Measurements from ENCODE around the gene FAM20A.

Gene FAM20A

GRCh38 chr17:68535922-68536321 is 65.2 kb downstream of the FAM20A start:
- H3K4me3 ChIP-seq (ENCODE audit: low read length) = no peak overlapping the region
- no peak overlapping the region for H3K4me2 ChIP-seq (ENCODE audit: low read length)
- H3K27me3 ChIP-seq (ENCODE audit: low read depth, low read length) = no peaks in the 10 kb centered on the region
- peaks cover 14% of the 10 kb centered on the region for H3K4me1 ChIP-seq (ENCODE audit: low read length)
- TF ChIP-seq EZH2phosphoT487 (IDR thresholded peaks at IDR 0.05; ENCODE audit: low read depth) (no peak), CTCF (IDR thresholded peaks at IDR 0.05; ENCODE audit: low read depth, low read length) (no peak)
- no peak overlapping the region for H3K9ac ChIP-seq (ENCODE audit: low read length)
- peaks cover 57% of the 10 kb centered on the region for H3K36me3 ChIP-seq (replicated peaks; ENCODE audit: low read depth, low read length)
- peaks cover 7% of the 10 kb centered on the region for H4K20me1 ChIP-seq (ENCODE audit: insufficient read depth, low read length)
- H3K27ac ChIP-seq (ENCODE audit: low read length) = no peak overlapping the region
- H3K79me2 ChIP-seq (ENCODE audit: low read length) = no peaks in the 10 kb centered on the region
- no peak overlapping the region for H2AFZ ChIP-seq (ENCODE audit: low read depth, low read length)
- H3K9me3 ChIP-seq (ENCODE audit: insufficient read depth, low read length) = no peaks in the 10 kb centered on the region

GRCh38 chr17:68534695-68535088 is 66.5 kb downstream of the FAM20A start:
- peaks cover 64% of the 10 kb centered on the region for H3K36me3 ChIP-seq (replicated peaks; ENCODE audit: low read depth, low read length)
- no peaks in the 10 kb centered on the region for H3K9me3 ChIP-seq (ENCODE audit: insufficient read depth, low read length)
- H3K4me1 ChIP-seq (ENCODE audit: low read length) = peaks cover 7% of the 10 kb centered on the region
- no peak overlapping the region for H2AFZ ChIP-seq (ENCODE audit: low read depth, low read length)
- H3K4me3 ChIP-seq (ENCODE audit: low read length) = no peak overlapping the region
- no peak overlapping the region for H3K4me2 ChIP-seq (ENCODE audit: low read length)
- H3K79me2 ChIP-seq (ENCODE audit: low read length) = no peaks in the 10 kb centered on the region
- peaks cover 7% of the 10 kb centered on the region for H4K20me1 ChIP-seq (ENCODE audit: insufficient read depth, low read length)
- TF ChIP-seq CTCF (IDR thresholded peaks at IDR 0.05; ENCODE audit: low read depth, low read length) (no peak), EZH2phosphoT487 (IDR thresholded peaks at IDR 0.05; ENCODE audit: low read depth) (no peak)
- no peaks in the 10 kb centered on the region for H3K27me3 ChIP-seq (ENCODE audit: low read depth, low read length)
- no peak overlapping the region for H3K27ac ChIP-seq (ENCODE audit: low read length)
- H3K9ac ChIP-seq (ENCODE audit: low read length) = no peak overlapping the region

GRCh38 chr17:68533887-68534694 is 67.1 kb downstream of the FAM20A start:
- Histone ChIP-seq H3K9ac (ENCODE audit: low read length) (no peak overlapping the region), H3K4me2 (ENCODE audit: low read length) (no peak overlapping the region), H3K27me3 (ENCODE audit: low read depth, low read length) (no peaks in the 10 kb centered on the region), H3K79me2 (ENCODE audit: low read length) (no peaks in the 10 kb centered on the region), H2AFZ (ENCODE audit: low read depth, low read length) (no peak overlapping the region), H3K4me3 (ENCODE audit: low read length) (no peak overlapping the region), H3K36me3 (replicated peaks; ENCODE audit: low read depth, low read length) (peaks cover 66% of the 10 kb centered on the region), H3K4me1 (ENCODE audit: low read length) (peaks cover 1% of the 10 kb centered on the region), H3K27ac (ENCODE audit: low read length) (no peak overlapping the region), H4K20me1 (ENCODE audit: insufficient read depth, low read length) (peaks cover 4% of the 10 kb centered on the region), H3K9me3 (ENCODE audit: insufficient read depth, low read length) (no peaks in the 10 kb centered on the region)
- TF ChIP-seq CTCF (IDR thresholded peaks at IDR 0.05; ENCODE audit: low read depth, low read length) = peak; percentile 45; the same call in 1 of the 2 replicates
- no peak for TF ChIP-seq EZH2phosphoT487 (IDR thresholded peaks at IDR 0.05; ENCODE audit: low read depth)

GRCh38 chr17:68532826-68533225 is 68.3 kb downstream of the FAM20A start:
- H3K4me2 ChIP-seq (ENCODE audit: low read length) = no peak overlapping the region
- no peak overlapping the region for H3K9ac ChIP-seq (ENCODE audit: low read length)
- H3K27me3 ChIP-seq (ENCODE audit: low read depth, low read length) = no peaks in the 10 kb centered on the region
- H3K36me3 ChIP-seq (replicated peaks; ENCODE audit: low read depth, low read length) = peaks cover 66% of the 10 kb centered on the region
- no peak overlapping the region for H3K27ac ChIP-seq (ENCODE audit: low read length)
- H3K79me2 ChIP-seq (ENCODE audit: low read length) = no peaks in the 10 kb centered on the region
- no peaks in the 10 kb centered on the region for H4K20me1 ChIP-seq (ENCODE audit: insufficient read depth, low read length)
- no peaks in the 10 kb centered on the region for H3K4me1 ChIP-seq (ENCODE audit: low read length)
- TF ChIP-seq CTCF (IDR thresholded peaks at IDR 0.05; ENCODE audit: low read depth, low read length) (no peak), EZH2phosphoT487 (IDR thresholded peaks at IDR 0.05; ENCODE audit: low read depth) (no peak)
- H3K4me3 ChIP-seq (ENCODE audit: low read length) = no peak overlapping the region
- no peaks in the 10 kb centered on the region for H3K9me3 ChIP-seq (ENCODE audit: insufficient read depth, low read length)
- no peak overlapping the region for H2AFZ ChIP-seq (ENCODE audit: low read depth, low read length)

Data from OCI-LY3 (cell line).